ENCODE data around the gene ZNF513. TPM values are rescaled to one million over a fixed set of nuclear protein-coding genes. Genes with fewer than 3 reads are reported as not detected.

The ZNF513 gene
- total RNA-seq, 1 donor from 2014 or later: 25.7 TPM

DNA sequence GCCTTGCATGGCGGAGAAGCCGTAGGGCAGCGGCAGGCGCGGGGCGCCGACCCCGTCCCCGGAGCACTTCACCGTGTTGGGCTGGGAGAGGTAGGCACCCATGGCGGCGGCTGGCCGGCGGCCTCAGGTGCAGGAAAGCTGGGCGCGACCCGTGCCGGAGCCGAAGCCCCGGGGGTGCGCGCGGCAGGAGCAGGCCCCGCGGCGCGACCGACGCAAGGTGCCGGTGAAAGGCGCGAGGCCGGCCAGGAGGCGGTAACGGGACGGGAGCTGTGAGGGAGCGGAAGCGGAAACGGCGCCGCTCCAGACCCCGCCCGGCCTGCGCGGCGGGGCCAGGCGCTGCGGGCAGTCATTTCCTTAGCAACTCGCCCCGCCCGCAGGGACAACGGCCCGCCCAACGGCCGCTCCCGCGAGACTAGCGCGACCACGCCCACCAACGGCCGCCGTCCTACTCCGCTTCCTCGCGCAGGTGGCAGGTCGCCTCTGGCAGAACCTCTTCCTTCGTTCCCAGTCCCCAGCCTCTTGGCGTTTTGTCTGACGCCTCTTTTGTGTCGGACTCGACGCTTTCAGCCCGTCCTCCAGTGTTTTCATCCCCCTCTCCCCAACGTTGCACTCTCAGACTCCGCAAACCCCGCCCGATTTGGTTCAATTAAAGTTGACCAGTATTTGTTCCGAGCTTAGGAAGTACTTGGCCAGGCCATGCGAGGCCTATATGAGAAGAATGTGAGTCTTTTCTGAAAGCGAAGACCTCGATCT is 29.0 kb upstream of the ZNF513 start, which contains the start of gene PPM1G:
TSS of gene PPM1G (minus strand) at position 271 of the 753 bp plus-strand sequence. CDS start at position 102, 169 bp downstream.
- Mint-ChIP-seq H3K4me1 (peaks cover 19% of the 10 kb centered on the region), H3K36me3 (peaks cover 5% of the 10 kb centered on the region), H3K27me3 (ENCODE audit: low read depth) (no peaks in the 10 kb centered on the region), H3K27ac (peak within 1 kb of the TSS; percentile 95), H3K9me3 (no peaks in the 10 kb centered on the region), H3K4me3 (peak within 1 kb of the TSS; percentile 80)
- DNase-seq (ENCODE audit: low spot score in 2 of 2, unreplicated experiment in 2 of 2): peak; percentile 95 to 98
- TF ChIP-seq, protein P1, sequence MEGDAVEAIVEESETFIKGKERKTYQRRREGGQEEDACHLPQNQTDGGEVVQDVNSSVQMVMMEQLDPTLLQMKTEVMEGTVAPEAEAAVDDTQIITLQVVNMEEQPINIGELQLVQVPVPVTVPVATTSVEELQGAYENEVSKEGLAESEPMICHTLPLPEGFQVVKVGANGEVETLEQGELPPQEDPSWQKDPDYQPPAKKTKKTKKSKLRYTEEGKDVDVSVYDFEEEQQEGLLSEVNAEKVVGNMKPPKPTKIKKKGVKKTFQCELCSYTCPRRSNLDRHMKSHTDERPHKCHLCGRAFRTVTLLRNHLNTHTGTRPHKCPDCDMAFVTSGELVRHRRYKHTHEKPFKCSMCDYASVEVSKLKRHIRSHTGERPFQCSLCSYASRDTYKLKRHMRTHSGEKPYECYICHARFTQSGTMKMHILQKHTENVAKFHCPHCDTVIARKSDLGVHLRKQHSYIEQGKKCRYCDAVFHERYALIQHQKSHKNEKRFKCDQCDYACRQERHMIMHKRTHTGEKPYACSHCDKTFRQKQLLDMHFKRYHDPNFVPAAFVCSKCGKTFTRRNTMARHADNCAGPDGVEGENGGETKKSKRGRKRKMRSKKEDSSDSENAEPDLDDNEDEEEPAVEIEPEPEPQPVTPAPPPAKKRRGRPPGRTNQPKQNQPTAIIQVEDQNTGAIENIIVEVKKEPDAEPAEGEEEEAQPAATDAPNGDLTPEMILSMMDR (IDR thresholded peaks at IDR 0.05; ENCODE audit: unreplicated experiment): no peak

DNA sequence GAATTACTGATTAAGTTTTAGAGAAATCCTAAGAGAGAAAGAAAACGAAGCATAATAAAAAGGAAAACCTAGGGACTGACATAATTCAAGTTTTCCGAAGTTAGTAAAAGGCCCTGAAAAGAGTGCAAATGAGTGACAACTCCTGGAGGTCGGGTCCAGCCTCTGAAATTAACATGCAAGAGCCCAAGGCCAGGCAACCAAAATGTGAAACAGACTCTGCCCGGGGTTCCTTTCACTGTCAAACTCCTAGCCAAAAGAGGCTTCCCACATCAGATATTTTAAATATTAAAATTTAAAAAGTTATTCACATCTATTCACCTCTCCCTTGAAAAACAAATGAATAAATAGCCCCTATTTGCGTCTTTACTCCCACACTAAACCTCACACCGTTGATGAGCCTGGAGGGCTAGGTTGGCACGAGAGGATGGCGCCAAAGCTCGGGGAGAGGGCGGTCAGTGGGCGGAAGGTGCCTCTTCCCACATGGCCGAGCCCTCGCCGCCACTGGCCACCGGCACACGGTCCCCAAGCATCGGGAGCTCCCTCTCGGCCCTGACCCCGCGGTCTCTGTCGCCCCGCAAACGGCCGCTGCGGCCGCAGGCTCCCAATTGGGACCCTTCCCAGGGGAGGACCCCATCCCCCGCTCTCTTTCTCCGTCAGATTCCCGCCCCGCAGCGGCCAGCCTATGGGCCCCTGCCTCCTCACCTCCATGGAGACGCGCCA is 28.2 kb upstream of the ZNF513 start:
- Mint-ChIP-seq H3K27me3 (ENCODE audit: low read depth) (no peaks in the 10 kb centered on the region), H3K4me3 (peak overlapping the region; percentile 80), H3K36me3 (peaks cover 5% of the 10 kb centered on the region), H3K9me3 (no peaks in the 10 kb centered on the region), H3K27ac (peak overlapping the region; percentile 95), H3K4me1 (peaks cover 19% of the 10 kb centered on the region)
- TF ChIP-seq, protein P1 (IDR thresholded peaks at IDR 0.05; ENCODE audit: unreplicated experiment): no peak
- no peak for DNase-seq (ENCODE audit: low spot score in 2 of 2, unreplicated experiment in 2 of 2)

DNA sequence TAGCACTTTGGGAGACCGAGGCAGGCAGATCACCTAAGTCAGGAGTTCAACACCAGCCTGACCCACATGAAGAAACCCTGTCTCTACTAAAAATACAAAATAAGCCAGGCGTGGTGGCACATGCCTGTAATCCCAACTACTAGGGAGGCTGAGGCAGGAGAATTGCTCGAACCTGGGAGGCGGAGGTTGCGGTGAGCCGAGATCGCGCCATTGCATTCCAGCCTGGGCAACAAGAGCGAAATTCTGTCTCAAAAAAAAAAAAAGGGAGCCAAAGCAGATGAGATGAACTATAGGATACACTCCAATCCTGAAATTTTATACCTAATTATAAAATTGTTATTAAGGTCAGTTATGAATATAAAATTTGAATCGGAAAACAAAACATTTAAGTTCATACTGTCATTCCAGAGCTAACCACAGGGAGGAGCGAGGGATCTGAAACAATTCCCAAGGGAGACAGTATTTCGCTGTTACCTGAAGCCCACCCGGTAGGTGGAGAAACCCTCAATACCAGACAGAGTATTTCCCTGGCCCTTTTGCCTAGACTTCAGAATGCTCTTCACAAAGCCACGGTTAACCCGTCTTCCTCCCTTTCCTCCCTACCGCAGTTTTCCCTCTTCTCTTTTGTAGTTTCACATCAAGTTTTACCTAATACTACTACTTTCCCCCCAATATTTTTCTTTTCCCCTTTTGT is 27.4 kb upstream of the ZNF513 start:
- H3K36me3 Mint-ChIP-seq: peaks cover 5% of the 10 kb centered on the region
- H3K9me3 Mint-ChIP-seq: no peaks in the 10 kb centered on the region
- peaks cover 19% of the 10 kb centered on the region for H3K4me1 Mint-ChIP-seq
- peak in 1 of 2 experiments; percentile 43 for DNase-seq (ENCODE audit: low spot score in 2 of 2, unreplicated experiment in 2 of 2)
- no peaks in the 10 kb centered on the region for H3K27me3 Mint-ChIP-seq (ENCODE audit: low read depth)
- peak overlapping the region; percentile 80 for H3K4me3 Mint-ChIP-seq
- H3K27ac Mint-ChIP-seq: peak overlapping the region; percentile 95
- TF ChIP-seq, protein P1 (IDR thresholded peaks at IDR 0.05; ENCODE audit: unreplicated experiment): peak; percentile 67

DNA sequence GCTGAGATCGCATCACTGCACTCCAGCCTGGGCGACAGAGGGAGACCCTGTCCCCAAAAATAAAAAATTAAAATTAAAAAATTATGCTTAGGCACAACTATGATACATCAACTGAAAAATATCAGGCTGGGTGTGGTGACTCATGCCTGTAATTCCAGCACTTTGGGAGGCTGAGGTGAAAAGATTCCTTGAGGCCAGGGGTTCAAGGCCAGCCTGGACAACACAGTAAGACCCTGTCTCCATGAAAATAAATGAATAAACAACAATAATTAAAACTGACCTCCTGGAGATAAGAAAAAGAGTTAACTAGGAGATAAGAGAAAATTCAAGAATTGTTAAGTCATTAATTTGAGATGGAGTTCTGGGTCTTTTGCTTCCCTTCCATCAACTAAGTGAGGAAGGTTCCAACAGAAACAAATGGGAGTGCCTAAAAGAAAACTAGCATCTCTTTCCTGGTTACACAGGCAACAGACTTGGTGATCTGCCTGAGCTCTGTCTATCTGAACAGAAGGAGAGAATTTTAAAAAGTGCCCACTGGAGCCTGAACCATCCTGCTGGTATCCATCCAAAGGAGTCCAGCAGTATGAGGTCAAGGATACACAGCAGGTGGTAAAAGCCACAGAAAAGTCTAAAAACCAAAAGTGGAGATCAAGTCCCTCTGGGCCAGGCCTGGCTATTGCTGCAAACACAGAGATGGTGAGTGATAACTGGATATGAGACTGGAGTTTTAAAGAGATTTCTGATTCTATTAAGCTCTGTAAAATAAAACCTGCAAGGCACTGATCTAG is 20.0 kb upstream of the ZNF513 start:
- H3K4me3 Mint-ChIP-seq: no peak overlapping the region
- no peaks in the 10 kb centered on the region for H3K4me1 Mint-ChIP-seq
- peak overlapping the region; percentile 7 for H3K27ac Mint-ChIP-seq
- no peak for DNase-seq (ENCODE audit: low spot score in 2 of 2, unreplicated experiment in 2 of 2)
- H3K36me3 Mint-ChIP-seq: peaks cover 6% of the 10 kb centered on the region
- H3K9me3 Mint-ChIP-seq: no peaks in the 10 kb centered on the region
- no peaks in the 10 kb centered on the region for H3K27me3 Mint-ChIP-seq (ENCODE audit: low read depth)
- TF ChIP-seq, protein P1 (IDR thresholded peaks at IDR 0.05; ENCODE audit: unreplicated experiment): no peak

DNA sequence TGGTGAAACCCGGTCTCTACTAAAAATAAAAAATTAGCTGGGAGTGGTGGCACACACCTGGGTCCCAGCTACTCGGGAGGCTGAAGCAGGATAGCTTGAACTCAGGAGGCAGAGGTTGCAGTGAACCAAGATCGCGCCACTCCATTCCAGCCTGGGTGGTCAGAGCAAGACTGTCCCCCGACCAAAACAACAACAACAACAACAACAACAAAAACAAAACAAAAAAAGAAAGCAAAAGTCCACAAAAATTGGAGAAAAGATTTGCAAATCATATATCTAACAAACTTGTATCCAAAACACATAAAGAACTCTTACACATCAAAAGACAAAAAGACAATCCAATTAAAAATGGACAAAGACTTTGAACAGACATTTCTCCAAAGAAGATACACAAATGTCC is 18.4 kb upstream of the ZNF513 start:
- Mint-ChIP-seq H3K4me3 (no peak overlapping the region), H3K27me3 (ENCODE audit: low read depth) (no peaks in the 10 kb centered on the region), H3K4me1 (no peaks in the 10 kb centered on the region), H3K27ac (no peak overlapping the region), H3K9me3 (no peaks in the 10 kb centered on the region), H3K36me3 (peaks cover 6% of the 10 kb centered on the region)
- no peak for DNase-seq (ENCODE audit: low spot score in 2 of 2, unreplicated experiment in 2 of 2)
- TF ChIP-seq, protein P1 (IDR thresholded peaks at IDR 0.05; ENCODE audit: unreplicated experiment): no peak
